ENCODE results near the gene HGF.

Gene HGF

GRCh38 chr7:81754918-81755696 lies 14.7 kb downstream of the HGF start:
- no peaks in the 10 kb centered on the region for H3K9me3 ChIP-seq (ENCODE audit: severe bottlenecking)
- DNase-seq, result no peak
- no peak for TF ChIP-seq CTCF (IDR thresholded peaks at IDR 0.05; ENCODE audit: low read depth, low read length)
- no peak overlapping the region for H3K4me3 ChIP-seq (ENCODE audit: low read depth, low read length)
- H3K27me3 ChIP-seq (ENCODE audit: insufficient read depth, low read depth, severe bottlenecking), result no peaks in the 10 kb centered on the region
- no peaks in the 10 kb centered on the region for H3K36me3 ChIP-seq
- H3K27ac ChIP-seq, result no peak overlapping the region

GRCh38 chr7:81753392-81753791 lies 16.5 kb downstream of the HGF start:
- Histone ChIP-seq H3K27me3 (ENCODE audit: insufficient read depth, low read depth, severe bottlenecking) (no peaks in the 10 kb centered on the region), H3K27ac (no peak overlapping the region), H3K36me3 (no peaks in the 10 kb centered on the region), H3K9me3 (ENCODE audit: severe bottlenecking) (no peaks in the 10 kb centered on the region), H3K4me3 (ENCODE audit: low read depth, low read length) (no peak overlapping the region)
- no peak for TF ChIP-seq CTCF (IDR thresholded peaks at IDR 0.05; ENCODE audit: low read depth, low read length)
- no peak for DNase-seq

GRCh38 chr7:81752318-81752714 lies 17.5 kb downstream of the HGF start:
- TF ChIP-seq CTCF (IDR thresholded peaks at IDR 0.05; ENCODE audit: low read depth, low read length), result no peak
- H3K27ac ChIP-seq, result no peak overlapping the region
- no peaks in the 10 kb centered on the region for H3K27me3 ChIP-seq (ENCODE audit: insufficient read depth, low read depth, severe bottlenecking)
- no peaks in the 10 kb centered on the region for H3K9me3 ChIP-seq (ENCODE audit: severe bottlenecking)
- H3K36me3 ChIP-seq, result no peaks in the 10 kb centered on the region
- H3K4me3 ChIP-seq (ENCODE audit: low read depth, low read length), result no peak overlapping the region
- no peak for DNase-seq

GRCh38 chr7:81751619-81752317 lies 18.1 kb downstream of the HGF start:
- H3K36me3 ChIP-seq, result no peaks in the 10 kb centered on the region
- no peak for DNase-seq
- no peaks in the 10 kb centered on the region for H3K9me3 ChIP-seq (ENCODE audit: severe bottlenecking)
- no peak overlapping the region for H3K27ac ChIP-seq
- no peaks in the 10 kb centered on the region for H3K27me3 ChIP-seq (ENCODE audit: insufficient read depth, low read depth, severe bottlenecking)
- TF ChIP-seq CTCF (IDR thresholded peaks at IDR 0.05; ENCODE audit: low read depth, low read length), result no peak
- no peak overlapping the region for H3K4me3 ChIP-seq (ENCODE audit: low read depth, low read length)

GRCh38 chr7:81745637-81746036 lies 24.2 kb downstream of the HGF start:
- TF ChIP-seq CTCF (IDR thresholded peaks at IDR 0.05; ENCODE audit: low read depth, low read length), result no peak
- Histone ChIP-seq H3K36me3 (no peaks in the 10 kb centered on the region), H3K27ac (no peak overlapping the region), H3K4me3 (ENCODE audit: low read depth, low read length) (no peak overlapping the region), H3K9me3 (ENCODE audit: severe bottlenecking) (no peaks in the 10 kb centered on the region), H3K27me3 (ENCODE audit: insufficient read depth, low read depth, severe bottlenecking) (no peaks in the 10 kb centered on the region)
- no peak for DNase-seq

Measured in WERI-Rb-1 (cell line).